DMS53 treated with DMSO at 0.1 percent for 48 hours (cell line): ENCODE data around the gene ITM2B.
"Not testable (repeated sequence)": the region's sequence is repeated elsewhere in the genome, so short reads cannot be mapped to it uniquely, and the experiment has no call there.

Experiments used
- DNase-seq: peaks from one replicate; lab custom pipeline; 2025; ENCODE audit not compliant: unreplicated experiment; lab: John Stamatoyannopoulos, UW

ITM2B gene

GRCh38 chr13:48233046-48233888 lies at the start of gene ITM2B:
ITM2B (plus strand) TSS chr13:48233206; CDS start chr13:48233361, 155 bp downstream.
- DNase-seq, result peak; percentile 38

GRCh38 chr13:48184260-48184659 lies 48.7 kb upstream of the ITM2B start:
- no peak for DNase-seq

- no peak for DNase-seq
These were observed 48.0 kb upstream of the ITM2B start for GRCh38 chr13:48185018-48185417.

- no peak for DNase-seq
These were observed 46.3 kb upstream of the ITM2B start for GRCh38 chr13:48186722-48187121.

DNA sequence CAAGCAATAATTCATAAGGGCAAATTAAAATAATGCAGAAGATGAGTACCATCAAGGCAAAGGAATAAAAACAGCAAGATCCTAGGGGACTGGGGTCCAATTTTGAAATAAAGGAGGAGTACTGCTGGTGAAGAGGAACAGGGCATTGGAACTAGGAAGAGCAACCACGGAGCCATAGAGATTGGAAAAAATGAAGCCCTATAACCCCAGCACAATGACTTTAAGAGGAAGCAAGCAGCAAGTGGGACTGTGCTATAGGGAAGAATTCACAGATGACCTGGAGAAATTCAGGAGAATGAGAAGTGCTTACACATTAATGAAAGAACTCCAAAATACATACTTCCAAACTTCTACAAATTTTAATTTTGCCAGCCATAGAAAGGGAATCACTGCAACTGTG lies 44.9 kb upstream of the ITM2B start:
- no peak for DNase-seq

DNA sequence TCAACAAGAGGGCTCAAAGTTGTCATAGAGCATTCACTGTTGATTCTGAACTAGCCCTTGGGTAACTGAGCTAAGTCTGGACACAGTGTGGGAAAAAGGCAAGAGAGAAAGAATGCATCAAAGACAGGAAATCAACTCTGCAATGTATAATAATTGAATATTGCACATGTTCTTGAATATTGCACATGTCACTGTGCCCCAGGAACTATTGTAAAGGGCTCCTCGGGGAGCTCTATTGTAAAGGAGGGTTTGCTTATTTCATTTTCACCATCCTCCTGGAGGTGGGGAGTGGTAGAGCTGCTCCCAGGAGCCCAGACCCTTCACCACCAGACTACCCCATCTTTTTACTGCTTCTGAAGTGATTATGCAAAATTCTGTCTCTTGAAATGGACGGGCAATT lies 44.4 kb upstream of the ITM2B start:
- no peak for DNase-seq

- DNase-seq, result no peak
These were observed 43.8 kb upstream of the ITM2B start for GRCh38 chr13:48189171-48189570.

DNA sequence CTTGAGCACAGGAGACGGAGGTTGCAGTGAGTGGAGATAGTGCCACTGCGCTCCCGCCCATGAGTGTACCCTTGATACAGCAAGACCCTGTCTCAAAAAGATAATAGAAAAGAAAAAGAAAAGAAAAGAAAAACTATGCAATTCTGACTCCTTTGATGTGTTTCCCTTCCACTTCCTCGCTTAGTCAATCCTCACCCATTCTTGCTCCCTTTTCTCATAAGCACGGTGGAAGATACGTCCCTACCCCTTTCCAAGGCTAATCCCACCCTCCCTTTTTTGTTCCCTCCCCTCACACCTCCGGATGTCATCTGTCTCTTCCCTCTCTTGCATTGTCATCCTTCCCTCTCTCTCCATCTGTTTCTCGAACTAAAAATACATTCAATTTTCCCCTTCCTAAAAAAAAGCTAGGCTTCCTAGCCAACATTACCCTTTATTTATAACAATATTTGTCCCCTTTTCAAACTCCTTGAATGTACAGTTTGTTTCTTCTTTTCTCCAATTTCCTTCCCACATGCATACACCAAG lies 40.5 kb upstream of the ITM2B start:
- no peak for DNase-seq

GRCh38 chr13:48194379-48194754 lies 38.6 kb upstream of the ITM2B start:
- DNase-seq, result no peak

- DNase-seq, result no peak
These were observed 33.5 kb upstream of the ITM2B start for GRCh38 chr13:48199404-48199946.

DNA sequence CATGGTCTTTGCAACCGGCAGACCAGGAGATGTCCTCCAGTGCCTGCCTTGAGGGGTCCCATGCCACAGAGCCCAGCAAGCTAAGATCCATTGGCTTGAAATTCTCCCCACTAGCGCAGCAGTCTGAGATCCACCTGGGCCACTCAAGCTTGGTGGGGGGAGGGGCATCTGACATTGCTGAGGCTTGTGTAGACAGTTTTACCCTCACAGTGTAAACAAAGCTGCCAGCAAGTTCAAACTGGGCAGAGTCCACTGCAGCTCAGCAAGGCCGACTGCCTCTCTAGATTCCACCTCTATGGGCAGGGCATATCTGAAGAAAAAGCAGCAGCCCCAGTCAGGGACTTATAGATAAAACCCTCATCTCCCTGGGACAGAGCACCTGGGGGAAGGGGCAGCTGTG lies 32.0 kb upstream of the ITM2B start:
- peak; percentile 57 for DNase-seq

DNA sequence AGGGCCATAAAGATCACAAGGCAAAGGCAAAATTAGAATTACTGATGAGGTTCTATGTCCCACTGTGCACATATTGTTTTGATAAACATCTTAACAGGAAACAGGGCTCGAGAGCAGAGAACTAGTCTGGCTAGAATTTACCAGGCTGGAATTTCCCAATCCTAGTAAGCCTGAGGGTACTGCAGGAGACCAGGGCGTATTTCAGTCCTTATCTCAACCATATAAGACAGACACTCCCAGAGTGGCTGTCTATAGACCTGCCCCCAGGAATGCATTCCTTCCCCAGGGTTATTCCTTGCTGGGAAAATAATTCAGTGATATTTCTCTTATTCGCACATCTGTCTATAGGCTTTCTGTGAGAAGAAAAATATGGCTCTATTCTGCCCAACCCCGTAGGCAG lies 25.8 kb upstream of the ITM2B start:
- not testable (repeated sequence) for DNase-seq

DNA sequence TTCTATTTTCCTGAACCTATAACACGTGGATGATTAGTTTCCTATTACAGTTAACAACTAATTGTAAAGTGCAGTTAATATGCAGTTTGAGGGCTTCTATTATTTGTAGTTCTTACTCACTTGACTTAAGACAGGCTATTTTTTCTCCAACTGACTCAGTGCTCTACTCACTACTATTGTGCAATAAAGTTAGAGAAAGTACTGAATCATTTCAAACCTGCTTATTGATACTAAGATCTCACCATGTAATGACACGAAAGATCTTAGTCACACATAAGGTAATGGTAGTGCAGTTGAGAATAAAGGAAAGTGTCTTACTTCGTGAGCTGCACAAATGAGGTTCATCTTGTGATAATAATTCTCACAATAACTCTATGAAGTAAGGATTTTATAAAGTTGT lies 22.8 kb upstream of the ITM2B start:
- no peak for DNase-seq

GRCh38 chr13:48214519-48215121 lies 18.4 kb upstream of the ITM2B start:
- no peak for DNase-seq

- not testable (repeated sequence) for DNase-seq
These were observed 17.3 kb upstream of the ITM2B start for GRCh38 chr13:48215511-48216203.

GRCh38 chr13:48216204-48216711 lies 16.7 kb upstream of the ITM2B start:
- DNase-seq, result no peak

GRCh38 chr13:48220592-48220980 lies 12.4 kb upstream of the ITM2B start:
- no peak for DNase-seq

DNA sequence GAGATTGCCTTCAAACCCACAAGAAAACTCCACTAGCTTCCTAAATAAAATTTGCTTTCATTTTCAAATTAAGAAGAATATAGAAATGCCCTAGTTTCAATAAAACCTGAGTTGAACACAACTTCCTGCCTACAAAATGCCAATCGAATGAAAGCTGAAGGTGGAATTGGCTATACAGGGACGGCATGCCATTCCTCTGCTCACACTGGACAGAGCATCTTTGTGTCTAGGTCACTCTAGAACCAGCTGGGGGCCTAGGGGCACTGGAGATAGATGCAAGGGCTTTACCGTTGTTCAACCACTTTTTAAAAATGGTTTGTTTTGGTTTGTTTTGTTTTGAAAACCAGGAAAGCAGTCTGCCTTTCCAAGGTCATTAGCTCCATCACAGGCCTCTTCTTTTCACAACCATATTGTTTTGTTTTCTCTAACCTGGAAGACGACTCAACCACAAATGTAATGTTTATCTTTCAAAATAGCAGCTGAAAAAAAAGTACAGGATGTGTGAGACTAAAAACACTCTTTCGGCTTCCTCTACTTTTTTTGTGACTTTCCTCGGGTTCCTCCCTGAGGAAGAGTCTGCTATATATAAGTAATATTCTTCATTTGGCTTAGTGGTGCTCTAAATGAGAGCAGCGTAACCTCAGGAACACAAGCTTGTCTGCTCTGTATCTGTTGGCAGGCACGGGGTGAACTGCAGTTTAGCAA lies 11.9 kb upstream of the ITM2B start:
- no peak for DNase-seq

DNA sequence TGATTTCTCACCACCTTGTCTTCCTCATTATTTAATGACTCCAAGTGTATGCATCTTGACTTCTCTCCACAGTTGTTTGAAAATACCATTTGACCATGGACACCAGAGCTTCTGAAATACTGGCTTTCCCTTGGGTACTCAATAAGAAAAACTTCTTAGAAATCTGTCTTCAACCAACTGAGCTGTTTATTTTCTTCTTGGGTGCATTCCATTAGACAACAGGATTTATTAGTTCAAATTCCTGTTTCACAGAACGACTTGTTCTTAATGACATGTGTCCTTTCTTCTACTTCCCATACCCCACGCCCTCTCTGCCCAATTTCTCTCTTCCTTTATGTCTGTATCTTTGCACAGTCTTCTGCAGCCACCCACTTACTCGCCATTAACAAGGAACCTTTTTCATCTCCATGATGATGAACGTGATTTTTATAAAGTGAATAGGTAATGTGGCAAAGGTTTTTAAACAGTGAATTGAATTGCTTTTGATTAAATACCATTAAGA lies 11.3 kb upstream of the ITM2B start:
- DNase-seq, result no peak
